Muscle layer of duodenum (tissue), 2 donors: Measurements from ENCODE around the gene SGPL1.

Source experiments
- H3K27ac ChIP-seq: one replicate; pipeline ENCODE4 v1.7.0; 2013; ENCODE audit warnings: mild to moderate bottlenecking, low read length
- H3K27me3 ChIP-seq: one replicate; pipeline ENCODE4 v1.7.0; 2013; ENCODE audit warnings: low read depth, mild to moderate bottlenecking, control low read depth, low read length
- H3K36me3 ChIP-seq, 2 donors: one replicate each; pipeline ENCODE4 v1.7.0; 2013; ENCODE audit warnings: low read length in 2 of 2, control low read depth in 1 of 2, mild to moderate bottlenecking in 1 of 2; ENCODE audit not compliant: insufficient read depth in 2 of 2, control insufficient read depth in 1 of 2
- H3K4me1 ChIP-seq, 2 donors: one replicate each; pipeline ENCODE4 v1.7.0; 2013; ENCODE audit warnings: low read length in 2 of 2, mild to moderate bottlenecking in 2 of 2, control low read depth in 1 of 2, moderate library complexity in 1 of 2; ENCODE audit not compliant: insufficient read depth in 2 of 2, control insufficient read depth in 1 of 2
- H3K4me3 ChIP-seq, 2 donors: one replicate each; pipeline ENCODE4 v1.7.0; 2013; ENCODE audit warnings: low read length in 2 of 2, low read depth in 1 of 2, mild to moderate bottlenecking in 1 of 2
- H3K9me3 ChIP-seq, 2 donors: one replicate each; pipeline ENCODE4 v1.7.0; 2013; ENCODE audit warnings: low read length in 2 of 2, control low read depth in 1 of 2, mild to moderate bottlenecking in 1 of 2; ENCODE audit not compliant: control insufficient read depth in 1 of 2
- donor health status: healthy.

Gene SGPL1

DNA sequence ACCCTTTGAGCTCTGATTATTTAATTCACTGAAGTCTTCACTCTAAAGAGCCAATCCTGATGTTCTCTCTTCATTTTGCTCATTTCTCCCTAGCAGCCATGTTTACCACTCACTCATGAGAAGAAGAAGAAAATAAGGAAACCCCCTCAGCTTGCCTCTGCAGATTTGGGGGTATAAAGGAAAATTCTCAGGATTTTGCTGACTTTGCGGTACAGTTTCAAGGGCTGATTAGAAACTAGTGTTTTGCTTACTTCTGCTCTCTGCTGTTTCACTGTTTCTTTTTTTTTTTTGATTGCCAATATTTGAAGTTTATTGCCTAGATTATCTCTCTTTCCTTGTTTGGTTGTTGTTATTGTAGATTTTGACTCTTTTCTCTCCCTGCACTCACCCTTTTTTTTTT lies 49.2 kb downstream of the SGPL1 start:
- no peak overlapping the region for H3K4me3 ChIP-seq
- H3K9me3 ChIP-seq: no peaks in the 10 kb centered on the region
- H3K4me1 ChIP-seq: no peaks in the 10 kb centered on the region
- H3K27ac ChIP-seq: no peak overlapping the region
- no peaks in the 10 kb centered on the region for H3K27me3 ChIP-seq
- peaks cover 28 to 31% of the 10 kb centered on the region in 2 donors for H3K36me3 ChIP-seq

DNA sequence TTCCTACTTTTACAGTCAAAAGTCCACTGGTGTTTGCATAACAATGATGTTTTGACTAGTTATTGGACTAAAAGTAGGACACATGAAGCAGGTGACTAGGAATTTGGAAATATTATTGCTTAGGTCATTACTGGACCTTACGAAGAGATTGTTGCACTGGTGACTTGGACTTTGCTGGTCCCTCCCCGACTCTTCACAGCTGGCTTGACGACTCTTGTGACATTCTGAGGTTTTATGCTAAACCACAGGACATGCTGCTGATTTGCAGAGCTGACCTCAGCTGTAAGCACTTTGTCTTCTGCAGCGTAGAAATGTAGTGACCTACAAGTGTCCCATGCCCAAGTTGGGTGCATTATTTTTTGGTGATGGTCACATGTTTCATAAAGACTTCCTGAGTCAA lies 50.7 kb downstream of the SGPL1 start:
- H3K4me3 ChIP-seq: no peak overlapping the region
- H3K27me3 ChIP-seq: no peaks in the 10 kb centered on the region
- H3K27ac ChIP-seq: no peak overlapping the region
- no peaks in the 10 kb centered on the region for H3K4me1 ChIP-seq
- peaks cover 23 to 26% of the 10 kb centered on the region in 2 donors for H3K36me3 ChIP-seq
- no peaks in the 10 kb centered on the region for H3K9me3 ChIP-seq

DNA sequence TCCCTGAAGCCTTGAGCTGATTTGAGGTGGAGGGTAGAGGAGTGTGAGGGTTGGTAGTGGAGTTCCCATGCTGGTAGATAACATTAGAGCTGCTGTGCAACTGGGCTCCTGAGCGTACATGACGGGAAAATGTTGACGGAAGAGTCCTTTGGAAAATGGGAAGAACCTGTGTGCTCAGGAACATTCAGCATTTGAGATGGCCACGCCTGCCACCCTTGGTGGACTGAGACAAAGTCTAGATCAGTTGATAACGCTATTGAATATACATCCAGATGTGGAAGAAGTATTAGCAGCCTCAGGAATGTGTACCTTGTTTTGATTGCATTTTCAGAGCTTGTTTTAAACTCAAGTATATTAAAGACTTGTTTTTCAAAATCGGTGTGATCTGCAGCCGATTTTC lies 56.5 kb downstream of the SGPL1 start:
- Histone ChIP-seq H3K27ac (no peak overlapping the region), H3K36me3 (peaks cover 30 to 66% of the 10 kb centered on the region in 2 donors), H3K4me1 (no peaks in the 10 kb centered on the region), H3K4me3 (no peak overlapping the region), H3K9me3 (no peaks in the 10 kb centered on the region), H3K27me3 (no peaks in the 10 kb centered on the region)

DNA sequence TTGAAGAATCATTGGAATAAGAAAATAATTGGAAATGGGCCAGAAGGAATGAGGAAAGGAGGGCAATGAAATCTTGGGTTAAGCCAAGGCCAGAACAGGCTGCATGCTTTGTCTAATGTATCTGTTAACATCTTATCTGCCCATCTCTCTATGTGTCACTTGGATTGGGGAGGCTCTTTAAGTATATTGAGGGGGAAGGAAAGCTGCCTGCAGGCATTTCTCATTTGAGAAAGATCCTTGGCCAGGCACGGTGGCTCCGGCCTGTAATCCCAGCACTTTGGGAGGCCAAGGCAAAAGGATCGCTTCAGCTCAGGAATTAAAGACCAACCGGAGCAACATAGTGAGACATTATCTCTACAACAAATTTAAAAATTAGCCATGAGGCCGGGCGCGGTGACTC lies 58.3 kb downstream of the SGPL1 start:
- Histone ChIP-seq H3K27me3 (no peaks in the 10 kb centered on the region), H3K27ac (no peak overlapping the region), H3K9me3 (no peaks in the 10 kb centered on the region), H3K4me1 (no peaks in the 10 kb centered on the region), H3K36me3 (peaks cover 25 to 80% of the 10 kb centered on the region in 2 donors), H3K4me3 (no peak overlapping the region)

DNA sequence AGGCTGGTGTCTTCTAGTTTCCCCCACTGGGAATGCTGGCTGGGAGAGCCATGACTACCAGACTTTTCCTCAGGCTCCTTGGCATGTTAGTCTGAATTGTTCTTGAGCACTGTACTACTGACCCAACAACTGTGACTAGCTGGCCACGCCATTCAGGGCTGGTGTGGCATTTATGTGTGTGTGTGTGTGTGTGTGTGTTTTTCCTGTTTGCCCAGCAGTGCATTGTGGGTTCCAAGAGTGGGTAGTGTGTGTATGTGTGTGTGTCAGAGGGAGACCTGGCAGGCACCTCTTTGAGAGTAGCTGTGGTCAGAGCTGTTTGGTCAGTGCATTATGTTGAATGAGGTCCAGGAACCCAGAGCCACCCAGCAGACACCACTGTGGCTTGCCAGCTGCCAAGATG lies 63.5 kb downstream of the SGPL1 start:
- no peak overlapping the region for H3K27ac ChIP-seq
- H3K4me3 ChIP-seq: no peak overlapping the region
- no peaks in the 10 kb centered on the region for H3K4me1 ChIP-seq
- no peaks in the 10 kb centered on the region for H3K9me3 ChIP-seq
- H3K27me3 ChIP-seq: no peaks in the 10 kb centered on the region
- H3K36me3 ChIP-seq: peaks cover 29 to 44% of the 10 kb centered on the region in 2 donors

DNA sequence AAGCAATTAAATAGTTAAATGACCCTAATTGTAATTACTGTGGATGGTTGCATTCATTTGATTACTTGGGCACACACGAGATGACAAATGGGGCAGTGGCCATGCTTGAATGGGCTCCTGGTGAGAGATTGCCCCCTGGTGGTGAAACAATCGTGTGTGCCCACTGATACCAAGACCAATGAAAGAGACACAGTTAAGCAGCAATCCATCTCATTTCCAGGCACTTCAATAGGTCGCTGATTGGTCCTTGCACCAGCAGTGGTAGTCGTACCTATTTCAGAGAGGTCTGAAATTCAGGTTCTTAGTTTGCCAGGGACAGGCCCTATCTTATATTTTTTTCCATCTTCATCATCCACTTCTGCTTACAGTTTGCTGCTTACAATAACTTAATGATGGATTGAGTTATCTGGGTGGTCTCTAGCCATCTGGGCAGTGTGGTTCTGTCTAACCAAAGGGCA lies 64.4 kb downstream of the SGPL1 start:
- H3K9me3 ChIP-seq: no peaks in the 10 kb centered on the region
- no peaks in the 10 kb centered on the region for H3K4me1 ChIP-seq
- H3K27ac ChIP-seq: no peak overlapping the region
- H3K4me3 ChIP-seq: no peak overlapping the region
- H3K27me3 ChIP-seq: no peaks in the 10 kb centered on the region
- peaks cover 34 to 49% of the 10 kb centered on the region in 2 donors for H3K36me3 ChIP-seq

DNA sequence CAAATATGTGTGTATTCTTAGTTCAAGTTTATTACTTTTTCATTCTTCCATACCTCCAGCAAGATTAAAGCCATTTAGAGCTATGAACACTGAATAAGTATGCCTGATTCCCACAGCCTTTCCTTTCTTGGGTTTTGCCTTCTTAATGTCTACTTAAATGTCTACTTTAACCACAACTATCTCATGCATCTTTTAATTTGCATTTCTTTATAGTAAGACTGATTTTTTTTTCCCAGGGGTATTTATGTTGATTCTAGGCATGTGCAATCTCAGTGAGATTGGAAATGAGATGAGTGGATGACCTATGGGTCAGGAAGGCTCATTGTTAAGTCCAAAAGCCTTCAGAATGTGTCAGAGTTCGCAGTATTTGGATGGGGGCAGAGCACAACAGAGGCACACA lies 69.0 kb downstream of the SGPL1 start:
- Histone ChIP-seq H3K4me1 (peaks cover 8 to 28% of the 10 kb centered on the region in 2 donors), H3K9me3 (no peaks in the 10 kb centered on the region), H3K27ac (no peak overlapping the region), H3K27me3 (no peaks in the 10 kb centered on the region), H3K4me3 (no peak overlapping the region), H3K36me3 (peaks cover 24 to 31% of the 10 kb centered on the region in 2 donors)

DNA sequence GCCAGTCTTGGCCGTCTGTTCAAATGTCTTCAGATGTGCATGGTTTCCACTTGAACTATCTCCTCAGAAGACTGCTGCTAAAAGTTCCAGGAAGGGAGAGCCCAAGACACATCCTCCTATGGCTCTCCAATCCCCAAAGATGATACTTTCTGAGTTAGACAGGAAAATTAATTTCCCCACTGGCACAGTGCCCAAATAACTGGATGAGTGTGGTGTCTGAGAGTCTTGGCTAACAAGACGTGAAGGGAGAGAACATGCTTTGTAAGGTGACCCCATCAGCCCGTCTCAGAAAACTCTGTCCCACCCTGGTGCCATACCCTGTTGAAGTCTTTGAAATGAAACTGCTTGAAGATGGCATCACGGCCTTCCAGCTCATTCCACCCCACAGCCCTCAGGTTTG lies 69.7 kb downstream of the SGPL1 start:
- Histone ChIP-seq H3K27ac (no peak overlapping the region), H3K36me3 (peaks cover 24 to 31% of the 10 kb centered on the region in 2 donors), H3K9me3 (no peaks in the 10 kb centered on the region)

DNA sequence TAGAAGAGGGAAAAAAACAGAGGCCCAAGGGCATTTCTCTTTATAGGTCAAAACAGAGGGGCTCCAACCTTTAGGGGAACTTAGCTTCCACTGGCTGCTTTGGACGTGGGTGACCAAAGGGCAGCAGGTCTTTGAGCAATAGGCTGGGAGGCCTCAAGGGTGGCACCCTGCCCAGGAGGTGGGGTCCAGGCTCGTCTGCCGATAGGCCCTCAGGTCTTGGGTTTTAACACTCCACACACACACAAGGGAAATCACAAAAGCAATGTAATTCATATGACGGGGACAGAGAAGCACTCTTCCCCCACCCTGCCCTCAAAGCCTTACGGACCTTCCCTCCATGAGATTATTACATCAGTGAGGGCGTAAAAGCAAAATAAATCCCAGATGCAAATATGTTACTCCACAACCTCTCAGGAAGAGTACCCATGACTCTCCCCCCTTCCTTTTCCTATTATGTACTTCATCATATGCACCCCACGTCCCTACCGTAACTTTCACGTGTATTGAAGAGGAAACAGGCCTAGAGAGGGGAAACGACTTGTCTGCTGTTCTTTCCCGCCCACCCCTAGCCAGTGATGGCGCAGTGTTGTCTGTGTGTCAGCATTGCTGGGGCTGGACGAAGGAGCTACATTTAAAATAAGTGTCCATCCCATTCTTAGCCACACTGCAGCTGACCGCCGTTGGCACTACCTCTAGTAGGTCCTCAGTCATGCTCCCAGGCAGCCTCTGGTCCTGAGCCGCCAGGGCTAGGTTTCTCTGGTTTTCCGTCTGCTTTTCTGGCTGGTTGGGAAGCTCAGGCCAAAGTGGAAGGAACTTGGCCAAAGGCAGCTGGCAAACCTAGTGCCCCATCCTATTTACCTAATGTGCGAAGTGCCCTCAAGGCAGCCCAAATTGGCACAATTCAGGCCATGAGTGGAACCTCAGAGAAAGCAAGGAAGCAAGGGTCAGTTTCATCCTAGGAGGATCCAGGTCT lies 70.5 kb downstream of the SGPL1 start:
- Histone ChIP-seq H3K9me3 (no peaks in the 10 kb centered on the region), H3K27me3 (no peaks in the 10 kb centered on the region), H3K4me1 (peaks cover 8 to 28% of the 10 kb centered on the region in 2 donors), H3K4me3 (no peak overlapping the region), H3K27ac (no peak overlapping the region), H3K36me3 (peaks cover 24 to 31% of the 10 kb centered on the region in 2 donors)

More for the DNA sequence above, 69.7 kb downstream of the SGPL1 start:
- no peak overlapping the region for H3K4me3 ChIP-seq
- H3K4me1 ChIP-seq: peaks cover 8 to 28% of the 10 kb centered on the region in 2 donors
- H3K27me3 ChIP-seq: no peaks in the 10 kb centered on the region

DNA sequence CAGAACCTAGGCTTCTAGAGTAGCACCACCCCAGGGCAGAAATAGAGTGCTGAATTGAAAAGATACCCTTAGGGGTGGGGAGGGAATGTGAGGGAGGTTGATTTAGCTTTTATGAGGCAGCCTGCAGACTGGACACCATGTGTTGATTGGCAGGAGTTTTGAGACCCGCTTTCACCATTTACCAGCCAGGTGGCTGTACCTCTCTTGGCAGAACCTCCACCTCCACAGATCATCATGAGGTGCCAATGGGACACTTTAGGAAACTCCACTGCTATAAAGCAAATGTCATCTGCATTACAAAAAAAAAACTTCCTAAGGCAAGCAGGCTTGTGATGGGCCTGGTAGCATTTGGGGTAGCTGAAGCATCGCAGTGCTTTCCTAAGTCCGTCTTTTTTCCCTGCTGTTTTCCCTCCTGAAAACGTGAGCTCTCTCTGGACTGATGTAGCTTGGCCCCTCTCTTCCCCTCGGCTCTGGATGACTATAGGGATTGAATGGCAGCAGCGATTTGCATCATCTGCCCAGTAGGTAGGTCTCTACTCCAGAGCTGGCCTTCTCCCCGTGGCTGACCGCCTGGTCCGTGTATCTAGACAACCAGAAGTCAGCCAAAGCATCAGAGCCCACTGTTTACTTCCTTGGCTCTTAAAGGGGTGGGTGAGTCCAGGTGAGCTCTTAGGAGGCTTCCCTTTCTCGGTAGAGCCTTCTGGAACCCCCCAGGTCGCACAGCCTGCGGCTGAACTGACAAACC lies 71.3 kb downstream of the SGPL1 start:
- Histone ChIP-seq H3K9me3 (no peaks in the 10 kb centered on the region), H3K36me3 (peaks cover 22 to 23% of the 10 kb centered on the region in 2 donors), H3K4me3 (peak overlapping the region; percentile 68 to 77), H3K27me3 (no peaks in the 10 kb centered on the region), H3K27ac (peak overlapping the region; percentile 33), H3K4me1 (peaks cover 8 to 28% of the 10 kb centered on the region in 2 donors)
